Measurements from ENCODE around the gene ACTL6B. TPM values are rescaled to one million over a fixed set of nuclear protein-coding genes. Genes with fewer than 3 reads are reported as not detected.

Gene ACTL6B
- total and polyA plus RNA-seq, 9 of the 15 experiments (the other 6 are each of a cell fraction or from before 2014, with no cell fraction given), result not detected

DNA sequence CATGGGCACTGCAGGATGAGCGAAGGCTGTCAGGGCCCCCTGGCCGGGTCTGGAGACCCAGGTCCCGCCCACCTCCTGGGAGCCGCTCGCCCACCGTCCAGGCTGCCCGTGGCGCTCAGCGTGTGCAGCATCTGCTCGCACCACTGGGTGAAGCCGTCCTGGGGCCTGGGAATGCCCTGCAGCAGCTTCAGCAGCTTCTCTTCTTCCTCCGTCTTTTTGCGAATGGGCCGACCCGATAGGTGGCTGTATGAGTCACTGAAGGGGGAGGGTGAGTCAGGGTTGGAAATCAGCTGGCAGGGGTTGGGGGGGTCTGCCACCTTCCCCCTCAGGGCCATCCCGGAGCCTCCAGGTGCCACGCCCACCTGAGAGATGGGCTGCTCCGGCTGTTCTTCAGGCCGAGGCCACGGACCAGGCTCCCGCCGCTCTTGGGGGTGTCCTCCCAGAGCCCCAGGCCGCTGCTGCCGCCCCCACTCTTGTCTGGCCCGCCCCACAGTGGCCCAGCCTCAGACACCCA is 26.0 kb upstream of the ACTL6B start:
- H2AFZ ChIP-seq (ENCODE audit: low read depth, low read length), result no peak overlapping the region
- WGBS (ENCODE audit: insufficient coverage, low coverage, missing lambda C conversion rate), result 71% methylated on average over 23 of the region's 25 CpGs
- intact Hi-C loops (cut with micrococcal nuclease), result no loop called here
- H3K4me1 ChIP-seq (replicated peaks in 1 of 2; ENCODE audit: control insufficient read depth in 2 of 2, insufficient read depth in 2 of 2, low read length in 2 of 2), result peaks cover 4 to 85% of the 10 kb centered on the region in 2 experiments; a peak in 4 of 5 replicates
- peaks cover 22% of the 10 kb centered on the region; the same call in 1 of the 2 replicates for H4K20me1 ChIP-seq (replicated peaks; ENCODE audit: control insufficient read depth, insufficient read depth, low read length)
- H3K9me1 ChIP-seq (ENCODE audit: control insufficient read depth, insufficient read depth, low read length), result no peaks in the 10 kb centered on the region
- no peaks in the 10 kb centered on the region for H3K27me3 ChIP-seq (ENCODE audit: control insufficient read depth in 2 of 2, insufficient read depth in 2 of 2, low read length in 2 of 2)
- peaks cover 10% of the 10 kb centered on the region; the same call in 1 of the 3 replicates for H3K79me2 ChIP-seq (ENCODE audit: control insufficient read depth, insufficient read depth, low read length)
- POLR2A ChIA-PET, result interaction anchor here (0.7 to 1.4 kb wide), 4 partner anchors 9 to 185 kb away, joined by 3 to 11 read pairs (median 3); partner anchors contain the start of genes FBXO24 and LRCH4
- H3K4me3 ChIP-seq, result no peak overlapping the region
- ATAC-seq (no peak), DNase-seq (ENCODE audit: extremely low read depth in 1 of 4, low spot score in 3 of 4) (peak in 2 of 4 experiments; percentile 45 to 48), FAIRE-seq (no peak)
- in situ Hi-C loops (cut with MboI), result no loop called here
- H3K4me2 ChIP-seq (ENCODE audit: insufficient read depth, low read length), result no peak overlapping the region
- H3K9ac ChIP-seq (ENCODE audit: insufficient read depth in 1 of 2, low read depth in 2 of 2, low read length in 2 of 2), result no peak overlapping the region
- no peak overlapping the region for H3K27ac ChIP-seq (ENCODE audit: extremely low read depth, low read depth, low read length)
- H3K9me3 ChIP-seq (replicated peaks; ENCODE audit: control insufficient read depth, insufficient read depth, low read depth, low read length), result no peaks in the 10 kb centered on the region
- CTCF ChIA-PET (ENCODE audit: low intra/inter-chr PET ratio), result interaction anchor here (0.6 kb wide), 1 partner anchor 51 kb away, joined by 4 read pairs; no protein-coding TSS in a partner anchor
- no TSS peak for BruUV-seq (replicated peaks)
- peaks cover 100% of the 10 kb centered on the region; the same call in 2 of the 3 replicates for H3K36me3 ChIP-seq (ENCODE audit: control insufficient read depth, insufficient read depth, low read length)
- TF ChIP-seq MAFK (IDR thresholded peaks at IDR 0.05; ENCODE audit: low read length) (no peak), MEIS2 (IDR thresholded peaks at IDR 0.05; ENCODE audit: partially characterized antibody) (no peak), ZBTB7A (IDR thresholded peaks at IDR 0.05; ENCODE audit: borderline replicate concordance, control insufficient read depth, low read depth, low read length) (peak; percentile 63; the same call in 1 of the 2 replicates), ATF3 (IDR thresholded peaks at IDR 0.05) (peak; percentile 84), ATF3 (CRISPR knock-in tag; conservative IDR thresholded peaks at IDR 0.05) (no peak), ZNF609 (CRISPR knock-in tag; IDR thresholded peaks at IDR 0.05; ENCODE audit: borderline replicate concordance) (no peak), TFAP4 (CRISPR knock-in tag; IDR thresholded peaks at IDR 0.05; ENCODE audit: borderline replicate concordance) (peak; percentile 91), FOSL1 (tag; conservative IDR thresholded peaks at IDR 0.05) (peak; percentile 77), MBD2 (IDR thresholded peaks at IDR 0.05; ENCODE audit: borderline replicate concordance, low read depth) (peak; percentile 43; the same call in 1 of the 2 replicates), ZNF174 (CRISPR knock-in tag; IDR thresholded peaks at IDR 0.05) (no peak), ARID1B (IDR thresholded peaks at IDR 0.05) (peak; percentile 44), DACH1 (IDR thresholded peaks at IDR 0.05; ENCODE audit: partially characterized antibody) (peak; percentile 59), CBFA2T3 (IDR thresholded peaks at IDR 0.05) (peak; percentile 19; the same call in 1 of the 2 replicates)
- TF ChIP-seq, protein P1, sequence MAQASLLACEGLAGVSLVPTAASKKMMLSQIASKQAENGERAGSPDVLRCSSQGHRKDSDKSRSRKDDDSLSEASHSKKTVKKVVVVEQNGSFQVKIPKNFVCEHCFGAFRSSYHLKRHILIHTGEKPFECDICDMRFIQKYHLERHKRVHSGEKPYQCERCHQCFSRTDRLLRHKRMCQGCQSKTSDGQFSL (CRISPR knock-in tag; IDR thresholded peaks at IDR 0.05), result 0 out of 2 replicates have a peak, but pooled peaks have one; percentile 61
- TF ChIP-seq, protein P1 (tag; IDR thresholded peaks at IDR 0.05), result no peak

Measured in K562 (cell line).